ENCODE measurements around the gene PHPT1. TPM values are rescaled to one million over a fixed set of nuclear protein-coding genes. Genes with fewer than 3 reads are reported as not detected.

The PHPT1 gene
- total RNA-seq, 1 donor from 2014 or later: 76.9 TPM

GRCh38 chr9:136886610-136887597 lies 37.7 kb downstream of the PHPT1 start:
- DNase-seq: no peak

DNA sequence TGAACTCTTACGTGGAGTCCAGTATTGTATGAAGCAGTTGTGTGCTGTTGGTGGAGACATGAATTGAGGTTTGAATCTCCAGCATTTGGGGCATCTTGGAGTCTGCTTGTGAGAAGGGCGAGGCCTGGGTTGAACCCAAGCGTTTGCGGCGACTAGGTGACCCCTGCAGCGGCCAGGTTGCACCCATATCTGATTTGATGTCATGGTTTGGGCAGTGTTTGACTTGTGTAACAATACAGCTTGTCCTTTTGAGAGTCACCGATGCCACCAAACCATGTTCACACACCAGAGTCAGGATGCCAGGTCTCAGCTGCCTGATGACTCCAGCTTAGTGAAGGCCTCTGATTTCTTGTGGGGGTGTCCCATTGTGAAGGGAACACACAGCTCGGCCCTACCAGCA lies 39.2 kb downstream of the PHPT1 start:
- no peak for DNase-seq

DNA sequence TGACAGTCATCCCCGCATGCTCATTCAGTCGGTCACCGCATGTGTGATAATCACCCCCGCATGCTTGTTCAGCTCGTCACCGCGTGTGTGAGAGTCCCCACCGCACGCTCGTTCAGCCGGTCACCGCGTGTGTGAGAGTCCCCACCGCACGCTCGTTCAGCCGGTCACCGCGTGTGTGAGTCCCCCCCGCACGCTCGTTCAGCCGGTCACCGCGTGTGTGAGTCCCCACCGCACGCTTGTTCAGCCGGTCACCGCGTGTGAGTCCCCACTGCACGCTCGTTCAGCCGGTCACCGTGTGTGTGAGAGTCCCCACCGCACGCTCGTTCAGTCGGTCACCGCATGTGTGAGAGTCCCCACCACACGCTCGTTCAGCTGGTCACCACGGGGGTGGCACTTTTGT lies 40.6 kb downstream of the PHPT1 start:
- DNase-seq: no peak

DNA sequence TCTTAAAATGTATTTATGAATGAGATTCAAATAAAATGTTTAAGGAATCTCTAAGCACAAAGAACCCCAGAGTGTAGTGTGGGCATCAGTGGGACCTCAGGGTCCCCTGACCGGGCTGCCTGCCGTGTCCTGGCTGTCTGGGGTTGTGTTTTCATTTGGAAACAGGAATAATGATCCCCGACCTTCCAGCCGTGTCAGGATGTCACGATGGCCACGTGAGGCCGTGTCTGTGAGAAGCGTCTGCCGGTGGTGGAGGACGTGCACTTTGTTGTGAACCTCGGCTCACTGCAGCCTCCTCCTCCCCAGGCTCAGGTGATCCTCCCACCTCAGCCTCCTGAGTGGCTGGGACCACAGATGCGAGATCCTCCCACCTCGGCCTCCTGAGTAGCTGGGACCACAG lies 41.5 kb downstream of the PHPT1 start:
- DNase-seq: no peak

GRCh38 chr9:136896027-136896426 lies 46.8 kb downstream of the PHPT1 start:
- DNase-seq: no peak

GRCh38 chr9:136898483-136899100 lies 49.4 kb downstream of the PHPT1 start:
- no peak for DNase-seq

- no peak for DNase-seq
Observed at GRCh38 chr9:136899196-136899595, 50.0 kb downstream of the PHPT1 start.

- DNase-seq: no peak
Observed at GRCh38 chr9:136900556-136900955, 51.3 kb downstream of the PHPT1 start.

Small RNAs within 50 kb of the gene (small RNA-seq; reads per million reads assigned to genes)
- gene AL355987.2 (not detected), gene MIR4292 (not detected), gene MIR4479 (not detected)

Other genes with a start within 250 kb of the PHPT1 start
- gene EGFL7, start 186.5 kb upstream of the PHPT1 start, total RNA-seq: 13.7 TPM
- gene AGPAT2, start 162.0 kb upstream of the PHPT1 start, total RNA-seq: 2.2 TPM
- gene DIPK1B, start 136.8 kb upstream of the PHPT1 start, total RNA-seq: 25.1 TPM
- not detected for gene LCN10, start 106.5 kb upstream of the PHPT1 start, total RNA-seq
- not detected for gene LCN6, start 100.9 kb upstream of the PHPT1 start, total RNA-seq
- gene LCN8, start 91.2 kb upstream of the PHPT1 start, total RNA-seq: not detected
- gene LCN15, start 84.9 kb upstream of the PHPT1 start, total RNA-seq: not detected
- gene TMEM141, start 58.1 kb upstream of the PHPT1 start, total RNA-seq: 15.9 TPM
- gene CCDC183, start 53.1 kb upstream of the PHPT1 start, total RNA-seq: 2.8 TPM
- 38.2 TPM for gene RABL6, start 41.5 kb upstream of the PHPT1 start, total RNA-seq
- 0.94 TPM for gene AJM1, start 6.9 kb upstream of the PHPT1 start, total RNA-seq
- gene MAMDC4, start 2.9 kb downstream of the PHPT1 start, total RNA-seq: 2.5 TPM
- gene EDF1, start 16.9 kb downstream of the PHPT1 start, total RNA-seq: 96.2 TPM
- 8.9 TPM for gene TRAF2, start 37.1 kb downstream of the PHPT1 start, total RNA-seq
- gene FBXW5, start 95.3 kb downstream of the PHPT1 start, total RNA-seq: 53.7 TPM
- not detected for gene C8G, start 95.8 kb downstream of the PHPT1 start, total RNA-seq
- gene LCN12, start 102.9 kb downstream of the PHPT1 start, total RNA-seq: not detected
- gene PTGDS, start 128.1 kb downstream of the PHPT1 start, total RNA-seq: 52.1 TPM
- gene LCNL1, start 133.6 kb downstream of the PHPT1 start, total RNA-seq: 0.16 TPM
- gene PAXX, start 143.0 kb downstream of the PHPT1 start, total RNA-seq: 13.6 TPM
- gene CLIC3, start 147.2 kb downstream of the PHPT1 start, total RNA-seq: 0.31 TPM
- 20.9 TPM for gene ABCA2, start 178.8 kb downstream of the PHPT1 start, total RNA-seq
- gene FUT7, start 182.7 kb downstream of the PHPT1 start, total RNA-seq: not detected
- gene NPDC1, start 196.8 kb downstream of the PHPT1 start, total RNA-seq: 15.3 TPM
- 0.16 TPM for gene ENTPD2, start 204.7 kb downstream of the PHPT1 start, total RNA-seq
- 1.6 TPM for gene SAPCD2, start 221.1 kb downstream of the PHPT1 start, total RNA-seq
- gene UAP1L1, start 228.1 kb downstream of the PHPT1 start, total RNA-seq: 0.31 TPM
- 38.5 TPM for gene MAN1B1, start 237.6 kb downstream of the PHPT1 start, total RNA-seq